B cell (primary cell): ENCODE measurements around the gene CHKA. TPM values are rescaled to one million over a fixed set of nuclear protein-coding genes. Genes with fewer than 3 reads are reported as not detected.

Experiments
- ATAC-seq: fragments of 200-7000 bp; cut with Tn5 transposase; one replicate; pipeline ENCODE4 v1.10.0; 2021; ENCODE audit warnings: low read depth, mild to moderate bottlenecking, moderate number of reproducible peaks, moderate library complexity
- CTCF ChIA-PET: fragments of 350-600 bp; sonication (Branson Sonifier 250); formaldehyde crosslinking; loops from one replicate; lab custom pipeline; 2021; ENCODE audit warnings: antibody characterized with exemption, inconsistent platforms; lab: Charles Lee
- POLR2A ChIA-PET: fragments of 350-600 bp; sonication (Branson Sonifier 250); formaldehyde crosslinking; loops from one replicate; lab custom pipeline; 2021; ENCODE audit warnings: antibody characterized with exemption; lab: Charles Lee
- DNase-seq: peaks from one replicate; pipeline ENCODE4 v3.0.0; 2013
- H2AFZ ChIP-seq: 2 replicates; pipeline ENCODE4 v1.6.1; 2012; ENCODE audit warnings: mild to moderate bottlenecking, low read depth, low read length; ENCODE audit not compliant: insufficient read depth, poor library complexity, severe bottlenecking
- H3K27ac ChIP-seq, 2 donors: 1 replicate in 1 of 2; 2 replicates in 1 of 2; pipeline ENCODE4 v1.5.1; 2012 to 2013; ENCODE audit warnings: low read length in 2 of 2, mild to moderate bottlenecking in 2 of 2, moderate library complexity in 1 of 2
- H3K27me3 ChIP-seq, 4 experiments: fragments of 200-600 bp in 1 of 4; sonication (generic) in 1 of 4; replicated peaks in 1 of 4; 1 replicate in 2 of 4; 2 replicates in 2 of 4; pipeline versions ENCODE4 v1.6.1 to v1.7.0; 2013 to 2016; ENCODE audit warnings: low read length in 3 of 4, mild to moderate bottlenecking in 2 of 4, mixed read lengths in 1 of 4, moderate library complexity in 1 of 4; ENCODE audit not compliant: insufficient read depth in 4 of 4, control insufficient read depth in 3 of 4; ENCODE audit errors: control extremely low read depth in 1 of 4
- H3K36me3 ChIP-seq, 2 experiments: replicated peaks in 1 of 2; 1 replicate in 1 of 2; 2 replicates in 1 of 2; pipeline versions ENCODE4 v1.6.1 to v1.7.1; 2013; ENCODE audit warnings: low read length in 1 of 2; ENCODE audit not compliant: insufficient read depth in 2 of 2, control insufficient read depth in 1 of 2; ENCODE audit errors: control extremely low read depth in 1 of 2, extremely low read depth in 1 of 2
- H3K4me1 ChIP-seq, 2 donors: fragments of 200-600 bp in 1 of 2; sonication (generic) in 1 of 2; 1 replicate in 1 of 2; 2 replicates in 1 of 2; pipeline versions ENCODE4 v1.5.1 to v1.6.1; 2013 to 2017; ENCODE audit warnings: low read length in 2 of 2; ENCODE audit not compliant: control insufficient read depth in 2 of 2, insufficient read depth in 2 of 2
- H3K4me2 ChIP-seq: replicated peaks from 2 replicates; pipeline ENCODE3; 2012; ENCODE audit warnings: mild to moderate bottlenecking, low read depth, low read length; ENCODE audit not compliant: poor library complexity, severe bottlenecking
- H3K4me3 ChIP-seq, 5 experiments: fragments of 200-600 bp in 1 of 5; sonication (generic) in 1 of 5; 1 replicate in 3 of 5; 2 replicates in 2 of 5; pipeline versions ENCODE4 v1.5.1 to v1.7.0; 2011 to 2016; ENCODE audit warnings: low read length in 4 of 5, mild to moderate bottlenecking in 4 of 5, low read depth in 2 of 5, control low read depth in 1 of 5, moderate library complexity in 1 of 5; ENCODE audit not compliant: insufficient read depth in 1 of 5; ENCODE audit errors: control extremely low read depth in 1 of 5, extremely low read depth in 1 of 5
- H3K79me2 ChIP-seq: fragments of 200-600 bp; sonication (generic); one replicate; pipeline ENCODE4 v1.6.0; 2016; ENCODE audit warnings: low read length; ENCODE audit not compliant: control insufficient read depth, insufficient read depth
- H3K9ac ChIP-seq: fragments of 200-600 bp; sonication (generic); 2 replicates; pipeline ENCODE4 v1.6.1; 2017; ENCODE audit warnings: mild to moderate bottlenecking, low read length, moderate library complexity
- H3K9me3 ChIP-seq, 3 donors: one replicate each; pipeline versions ENCODE4 v1.6.1 to v1.7.1; 2013; ENCODE audit warnings: low read length in 2 of 3; ENCODE audit not compliant: control insufficient read depth in 2 of 3, insufficient read depth in 1 of 3; ENCODE audit errors: control extremely low read depth in 1 of 3
- H4K20me1 ChIP-seq: 2 replicates; pipeline ENCODE4 v1.6.0; 2012; ENCODE audit warnings: mild to moderate bottlenecking, low read length; ENCODE audit not compliant: insufficient read depth, control insufficient read depth, poor library complexity, severe bottlenecking
- H3K27ac Mint-ChIP-seq: one replicate; pipeline ENCODE4 v1.8.0; 2021; ENCODE audit warnings: mixed read lengths
- H3K27me3 Mint-ChIP-seq: one replicate; pipeline ENCODE4 v1.8.0; 2021; ENCODE audit warnings: mixed read lengths
- H3K4me1 Mint-ChIP-seq: one replicate; pipeline ENCODE4 v1.8.0; 2021; ENCODE audit warnings: mixed read lengths
- H3K4me3 Mint-ChIP-seq: one replicate; pipeline ENCODE4 v1.8.0; 2021; ENCODE audit warnings: mixed read lengths
- H3K9me3 Mint-ChIP-seq: one replicate; pipeline ENCODE4 v1.8.0; 2022; ENCODE audit warnings: mixed read lengths; ENCODE audit not compliant: insufficient read depth
- CTCF ChIP-seq: fragments of 200-600 bp; IDR thresholded peaks from one replicate; pipeline ENCODE4 v1.8.0; 2022; ENCODE audit warnings: antibody characterized with exemption, mild to moderate bottlenecking
- EZH2 ChIP-seq: IDR thresholded peaks from 2 replicates; pipeline ENCODE4 v1.6.1; 2012; ENCODE audit warnings: borderline replicate concordance, low read depth, mild to moderate bottlenecking, moderate library complexity, low read length; ENCODE audit not compliant: insufficient read depth, poor library complexity, severe bottlenecking
- WGBS: methylation state at CpG from one replicate; pipeline ENCODE4 v1.1.5; 2013; ENCODE audit warnings: missing lambda C conversion rate; ENCODE audit not compliant: insufficient coverage; 5-methylcytosine and 5-hydroxymethylcytosine counted together
- intact Hi-C: fragments of 100-400 bp; cut with micrococcal nuclease; formaldehyde crosslinking; loops from one replicate; pipeline ENCODE4 v1.10.0; 2022
- polyA plus RNA-seq: library from polyadenylated mRNA; depleted of rRNA; stranded (reverse); fragments of >200 nt; gene quantifications from 2 replicates; pipeline ENCODE4 v1.2.3, GENCODE V29; 2012
- total RNA-seq, 2 donors: library from RNA; stranded (reverse); fragments of 120-200 nt in 1 of 2; gene quantifications; 1 replicate in 1 of 2; 2 replicates in 1 of 2; pipeline versions ENCODE4 v1.2.3 to v1.2.4, GENCODE V29; 2013 to 2022

Gene CHKA
- total and polyA plus RNA-seq, 2 donors (not counting 1 experiment from before 2014, with no cell fraction given) = 10.6 to 20.6 TPM

GRCh38 chr11:68008381-68009337, 112.5 kb downstream of the CHKA start:
- DNase-seq = peak; percentile 74
- H3K4me2 ChIP-seq = peak overlapping the region; percentile 74
- peaks cover 56 to 71% of the 10 kb centered on the region in 2 donors for H3K4me1 ChIP-seq

More at GRCh38 chr11:68008381-68009337, 112.5 kb downstream of the CHKA start:
- Histone ChIP-seq H3K9ac (peak overlapping the region; percentile 18), H3K4me3 (peak overlapping the region in 3 of 5 experiments; percentile 8 to 20 (median 10)), H3K9me3 (no peaks in the 10 kb centered on the region), H3K27ac (peak overlapping the region; percentile 46 to 51), H3K36me3 (no peaks in the 10 kb centered on the region), H3K79me2 (peaks cover 39% of the 10 kb centered on the region), H2AFZ (peak overlapping the region; percentile 35), H4K20me1 (peaks cover 47% of the 10 kb centered on the region), H3K27me3 (no peaks in the 10 kb centered on the region)
- Mint-ChIP-seq H3K9me3 (no peaks in the 10 kb centered on the region), H3K27ac (peak overlapping the region; percentile 86), H3K27me3 (no peaks in the 10 kb centered on the region), H3K4me3 (peak overlapping the region; percentile 76), H3K4me1 (peaks cover 54% of the 10 kb centered on the region)
- WGBS = 45% methylated on average over 23 of the region's 27 CpGs
- POLR2A ChIA-PET = interaction anchor here (0.7 to 1.1 kb wide), 3 partner anchors 30 to 207 kb away, joined by 3 read pairs; partner anchors contain the start of gene TCIRG1
- intact Hi-C loops = loop anchor here (1.0 to 10.0 kb wide), 3 partner anchors 198 to 436 kb away; partner anchors contain the start of gene C11orf24
- ATAC-seq = peak; percentile 23
- TF ChIP-seq EZH2 = no peak
- no peak for TF ChIP-seq CTCF
- CTCF ChIA-PET = interaction anchor here (0.6 to 4.9 kb wide), 14 partner anchors 14 to 363 kb away, joined by 3 to 72 read pairs (median 4); partner anchors contain the start of gene NDUFS8
